Activated T-cell treated with anti-CD3 and anti-CD28 coated beads, Interleukin-2, amount 50 U/mL, for 72 hours (primary cell): Measurements from ENCODE around the gene ANKS1B. TPM values are rescaled to one million over a fixed set of nuclear protein-coding genes. Genes with fewer than 3 reads are reported as not detected.
"Not testable (repeated sequence)": the region's sequence is repeated elsewhere in the genome, so short reads cannot be mapped to it uniquely, and the experiment has no call there.

Experiments
- ATAC-seq, 2 donors: fragments of 150-1000 bp; cut with Tn5 transposase; replicated peaks in 1 of 2; 2 replicates each; pipeline ENCODE4 v1.10.0; 2021; ENCODE audit warnings: moderate library complexity in 2 of 2, mild to moderate bottlenecking in 1 of 2
- DNase-seq, 2 donors: peaks; one replicate each; pipeline ENCODE4 v3.0.0; 2021 to 2022; ENCODE audit warnings: mixed read lengths in 1 of 2
- H3K27ac Mint-ChIP-seq: one replicate; pipeline ENCODE4 v1.8.0; 2022; ENCODE audit warnings: mild to moderate bottlenecking, moderate library complexity, mixed read lengths
- H3K27me3 Mint-ChIP-seq: one replicate; pipeline ENCODE4 v1.8.0; 2022; ENCODE audit warnings: low read depth, mixed read lengths
- H3K36me3 Mint-ChIP-seq, 2 donors: one replicate each; pipeline ENCODE4 v1.8.0; 2022; ENCODE audit warnings: mixed read lengths in 2 of 2, mild to moderate bottlenecking in 1 of 2; ENCODE audit not compliant: insufficient read depth in 2 of 2
- H3K4me1 Mint-ChIP-seq: one replicate; pipeline ENCODE4 v1.8.0; 2022; ENCODE audit warnings: low read depth, mixed read lengths
- H3K4me3 Mint-ChIP-seq, 2 donors: one replicate each; pipeline ENCODE4 v1.8.0; 2022; ENCODE audit warnings: mild to moderate bottlenecking in 2 of 2, mixed read lengths in 2 of 2, moderate library complexity in 2 of 2
- H3K9me3 Mint-ChIP-seq, 2 donors: one replicate each; pipeline ENCODE4 v1.8.0; 2022; ENCODE audit warnings: mixed read lengths in 2 of 2
- total RNA-seq, 2 donors: library from RNA; stranded (reverse); gene quantifications; one replicate each; pipeline ENCODE4 v1.2.3, GENCODE V29; 2022

Gene ANKS1B
- total RNA-seq, 2 donors from 2014 or later = 0.19 to 0.63 TPM

- Mint-ChIP-seq H3K4me1 (no peaks in the 10 kb centered on the region), H3K27ac (no peak overlapping the region), H3K27me3 (no peaks in the 10 kb centered on the region), H3K4me3 (no peak overlapping the region), H3K36me3 (no peaks in the 10 kb centered on the region), H3K9me3 (peaks cover 0 to 1% of the 10 kb centered on the region in 2 donors)
- ATAC-seq (no peak), DNase-seq (no peak)
Measured at GRCh38 chr12:99822273-99822672, 162.5 kb downstream of the ANKS1B start.

- no peaks in the 10 kb centered on the region for H3K27me3 Mint-ChIP-seq
- DNase-seq (no peak), ATAC-seq (no peak)
- H3K36me3 Mint-ChIP-seq = no peaks in the 10 kb centered on the region
- no peak overlapping the region for H3K27ac Mint-ChIP-seq
- H3K4me3 Mint-ChIP-seq = no peak overlapping the region
- no peaks in the 10 kb centered on the region for H3K9me3 Mint-ChIP-seq
- no peaks in the 10 kb centered on the region for H3K4me1 Mint-ChIP-seq
Measured at GRCh38 chr12:99810718-99811593, 173.8 kb downstream of the ANKS1B start.

GRCh38 chr12:99809909-99810308 is 174.8 kb downstream of the ANKS1B start:
- H3K36me3 Mint-ChIP-seq = peaks cover 0 to 2% of the 10 kb centered on the region in 2 donors

GRCh38 chr12:99806304-99806703 is 178.4 kb downstream of the ANKS1B start:
- Mint-ChIP-seq H3K36me3 (peaks cover 0 to 3% of the 10 kb centered on the region in 2 donors), H3K27ac (no peak overlapping the region), H3K9me3 (peaks cover 3 to 4% of the 10 kb centered on the region in 2 donors), H3K4me3 (no peak overlapping the region), H3K27me3 (no peaks in the 10 kb centered on the region), H3K4me1 (no peaks in the 10 kb centered on the region)
- ATAC-seq (no peak), DNase-seq (no peak)

More at GRCh38 chr12:99809909-99810308, 174.8 kb downstream of the ANKS1B start:
- H3K4me3 Mint-ChIP-seq = no peak overlapping the region
- no peak for DNase-seq
- peaks cover 1% of the 10 kb centered on the region in 2 donors for H3K9me3 Mint-ChIP-seq
- no peaks in the 10 kb centered on the region for H3K4me1 Mint-ChIP-seq
- no peak overlapping the region for H3K27ac Mint-ChIP-seq
- ATAC-seq = no peak
- H3K27me3 Mint-ChIP-seq = no peaks in the 10 kb centered on the region

- DNase-seq = no peak
Measured at GRCh38 chr12:99804715-99805114, 180.0 kb downstream of the ANKS1B start.

GRCh38 chr12:99800605-99801004 is 184.1 kb downstream of the ANKS1B start:
- H3K9me3 Mint-ChIP-seq = peaks cover 6 to 7% of the 10 kb centered on the region in 2 donors
- H3K4me3 Mint-ChIP-seq = no peak overlapping the region
- ATAC-seq (no peak), DNase-seq (no peak)
- H3K4me1 Mint-ChIP-seq = no peaks in the 10 kb centered on the region
- H3K36me3 Mint-ChIP-seq = peaks cover 0 to 3% of the 10 kb centered on the region in 2 donors
- H3K27me3 Mint-ChIP-seq = no peaks in the 10 kb centered on the region
- H3K27ac Mint-ChIP-seq = no peak overlapping the region

More at GRCh38 chr12:99804715-99805114, 180.0 kb downstream of the ANKS1B start:
- Mint-ChIP-seq H3K4me1 (no peaks in the 10 kb centered on the region), H3K36me3 (peaks cover 0 to 3% of the 10 kb centered on the region in 2 donors), H3K27ac (no peak overlapping the region), H3K9me3 (peaks cover 3 to 4% of the 10 kb centered on the region in 2 donors), H3K4me3 (no peak overlapping the region), H3K27me3 (no peaks in the 10 kb centered on the region)
- no peak for ATAC-seq

GRCh38 chr12:99797931-99798330 is 186.8 kb downstream of the ANKS1B start:
- not testable (repeated sequence) for H3K4me1 Mint-ChIP-seq, ATAC-seq, DNase-seq, H3K27ac Mint-ChIP-seq, H3K9me3 Mint-ChIP-seq, H3K27me3 Mint-ChIP-seq, H3K4me3 Mint-ChIP-seq, H3K36me3 Mint-ChIP-seq

- Mint-ChIP-seq H3K27ac (no peak overlapping the region), H3K27me3 (no peaks in the 10 kb centered on the region), H3K36me3 (no peaks in the 10 kb centered on the region), H3K4me3 (no peak overlapping the region), H3K9me3 (peaks cover 0 to 2% of the 10 kb centered on the region in 2 donors), H3K4me1 (no peaks in the 10 kb centered on the region)
- DNase-seq (no peak), ATAC-seq (no peak)
Measured at GRCh38 chr12:99783421-99783820, 201.3 kb downstream of the ANKS1B start.

- H3K36me3 Mint-ChIP-seq = no peaks in the 10 kb centered on the region
- ATAC-seq (no peak), DNase-seq (no peak)
- H3K4me1 Mint-ChIP-seq = no peaks in the 10 kb centered on the region
- H3K4me3 Mint-ChIP-seq = no peak overlapping the region
- no peaks in the 10 kb centered on the region for H3K9me3 Mint-ChIP-seq
- H3K27me3 Mint-ChIP-seq = no peaks in the 10 kb centered on the region
- H3K27ac Mint-ChIP-seq = no peak overlapping the region
Measured at GRCh38 chr12:99772274-99772673, 212.5 kb downstream of the ANKS1B start.

- H3K27me3 Mint-ChIP-seq = no peaks in the 10 kb centered on the region
- ATAC-seq (no peak), DNase-seq (no peak)
- no peaks in the 10 kb centered on the region for H3K9me3 Mint-ChIP-seq
- no peaks in the 10 kb centered on the region for H3K36me3 Mint-ChIP-seq
- no peak overlapping the region for H3K27ac Mint-ChIP-seq
- no peak overlapping the region for H3K4me3 Mint-ChIP-seq
- no peaks in the 10 kb centered on the region for H3K4me1 Mint-ChIP-seq
Measured at GRCh38 chr12:99771659-99772058, 213.1 kb downstream of the ANKS1B start.

GRCh38 chr12:99769396-99769980 is 215.2 kb downstream of the ANKS1B start:
- Mint-ChIP-seq H3K27me3 (no peaks in the 10 kb centered on the region), H3K36me3 (no peaks in the 10 kb centered on the region), H3K27ac (no peak overlapping the region), H3K4me1 (no peaks in the 10 kb centered on the region), H3K4me3 (no peak overlapping the region), H3K9me3 (peaks cover 0 to 1% of the 10 kb centered on the region in 2 donors)
- DNase-seq (no peak), ATAC-seq (no peak)

- no peaks in the 10 kb centered on the region for H3K27me3 Mint-ChIP-seq
- ATAC-seq (no peak), DNase-seq (no peak)
- no peaks in the 10 kb centered on the region for H3K4me1 Mint-ChIP-seq
- H3K9me3 Mint-ChIP-seq = peaks cover 0 to 1% of the 10 kb centered on the region in 2 donors
- H3K36me3 Mint-ChIP-seq = no peaks in the 10 kb centered on the region
- no peak overlapping the region for H3K27ac Mint-ChIP-seq
- H3K4me3 Mint-ChIP-seq = no peak overlapping the region
Measured at GRCh38 chr12:99768758-99769157, 216.0 kb downstream of the ANKS1B start.

GRCh38 chr12:99767809-99768208 is 216.9 kb downstream of the ANKS1B start:
- Mint-ChIP-seq H3K27me3 (no peaks in the 10 kb centered on the region), H3K4me3 (no peak overlapping the region), H3K9me3 (peaks cover 2 to 3% of the 10 kb centered on the region in 2 donors), H3K27ac (no peak overlapping the region), H3K4me1 (no peaks in the 10 kb centered on the region), H3K36me3 (no peaks in the 10 kb centered on the region)
- DNase-seq (no peak), ATAC-seq (no peak)
